Fibroblast of mammary gland (primary cell): ENCODE data around the gene NPPB.
A peak's percentile ranks its signal among the peaks of the same experiment; 100 is the strongest.

Source experiments
- DNase-seq: peaks from one replicate; pipeline ENCODE4 v3.0.0-alpha.2; 2010; ENCODE audit warnings: low read depth
- H3K4me3 ChIP-seq: 2 replicates; pipeline ENCODE4 v1.5.1; 2011; ENCODE audit warnings: low read depth, mild to moderate bottlenecking, low read length, moderate library complexity; ENCODE audit not compliant: control insufficient read depth
- CTCF ChIP-seq: conservative IDR thresholded peaks from 2 replicates; pipeline ENCODE4 v1.5.1; 2011; ENCODE audit warnings: low read depth, low read length, inconsistent platforms; ENCODE audit not compliant: control insufficient read depth, insufficient read depth

Gene NPPB

GRCh38 chr1:11860587-11860986 is 1.8 kb upstream of the NPPB start:
- H3K4me3 ChIP-seq = no peak overlapping the region
- no peak for TF ChIP-seq CTCF
- DNase-seq = no peak

GRCh38 chr1:11860083-11860482 is 1.3 kb upstream of the NPPB start:
- DNase-seq = no peak
- H3K4me3 ChIP-seq = no peak overlapping the region
- TF ChIP-seq CTCF = no peak

- TF ChIP-seq CTCF = peak; percentile 19
- no peak overlapping the region for H3K4me3 ChIP-seq
- peak; percentile 39 for DNase-seq
These were observed 475 bp upstream of the NPPB start for GRCh38 chr1:11858968-11859871.

- no peak for DNase-seq
- TF ChIP-seq CTCF = no peak
These were observed 587 bp downstream of the NPPB start for GRCh38 chr1:11858158-11858557.

GRCh38 chr1:11857164-11857851 is 1.4 kb downstream of the NPPB start:
- TF ChIP-seq CTCF = no peak
- no peak for DNase-seq
- H3K4me3 ChIP-seq = no peak overlapping the region

More at GRCh38 chr1:11858158-11858557, 587 bp downstream of the NPPB start:
- no peak overlapping the region for H3K4me3 ChIP-seq

GRCh38 chr1:11856698-11857097 is 2.0 kb downstream of the NPPB start:
- DNase-seq = no peak
- no peak overlapping the region for H3K4me3 ChIP-seq
- no peak for TF ChIP-seq CTCF
